Measurements from ENCODE around the gene C3orf70.

DNA sequence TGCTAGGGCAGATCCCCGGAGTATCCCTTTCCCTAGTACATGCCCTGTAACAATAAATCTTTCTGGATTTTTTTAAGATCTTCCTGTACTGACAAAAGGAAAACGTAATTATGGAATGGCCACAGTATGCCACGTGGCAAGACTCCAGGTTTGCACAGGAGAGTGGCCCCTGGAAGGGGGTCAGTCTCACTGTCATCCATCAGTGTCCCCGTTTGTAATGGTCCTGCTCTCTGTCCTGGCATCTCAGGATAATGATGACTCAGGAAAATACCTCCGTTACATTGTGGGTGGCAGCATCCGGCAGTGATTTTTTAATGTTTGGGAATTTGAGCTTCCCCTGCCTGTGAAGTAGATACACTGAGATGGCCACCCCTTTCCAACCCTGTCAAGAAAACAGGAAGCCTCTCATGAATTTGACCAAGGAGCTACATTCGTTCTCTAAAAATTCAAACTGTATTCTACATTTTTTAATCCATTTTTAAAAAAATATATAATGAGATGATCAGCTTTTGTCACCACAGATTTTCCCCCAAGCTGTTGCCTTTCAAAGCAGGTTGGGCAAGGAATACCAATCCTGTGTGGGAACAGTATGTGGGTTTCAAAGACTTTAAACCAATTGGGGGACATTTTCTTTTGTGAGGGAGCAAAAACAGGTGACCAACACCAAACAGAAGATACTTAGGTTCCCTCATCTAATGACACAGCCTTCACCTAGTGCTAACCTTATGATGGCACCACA is 110.4 kb downstream of the C3orf70 start:
- TF ChIP-seq, protein P1, sequence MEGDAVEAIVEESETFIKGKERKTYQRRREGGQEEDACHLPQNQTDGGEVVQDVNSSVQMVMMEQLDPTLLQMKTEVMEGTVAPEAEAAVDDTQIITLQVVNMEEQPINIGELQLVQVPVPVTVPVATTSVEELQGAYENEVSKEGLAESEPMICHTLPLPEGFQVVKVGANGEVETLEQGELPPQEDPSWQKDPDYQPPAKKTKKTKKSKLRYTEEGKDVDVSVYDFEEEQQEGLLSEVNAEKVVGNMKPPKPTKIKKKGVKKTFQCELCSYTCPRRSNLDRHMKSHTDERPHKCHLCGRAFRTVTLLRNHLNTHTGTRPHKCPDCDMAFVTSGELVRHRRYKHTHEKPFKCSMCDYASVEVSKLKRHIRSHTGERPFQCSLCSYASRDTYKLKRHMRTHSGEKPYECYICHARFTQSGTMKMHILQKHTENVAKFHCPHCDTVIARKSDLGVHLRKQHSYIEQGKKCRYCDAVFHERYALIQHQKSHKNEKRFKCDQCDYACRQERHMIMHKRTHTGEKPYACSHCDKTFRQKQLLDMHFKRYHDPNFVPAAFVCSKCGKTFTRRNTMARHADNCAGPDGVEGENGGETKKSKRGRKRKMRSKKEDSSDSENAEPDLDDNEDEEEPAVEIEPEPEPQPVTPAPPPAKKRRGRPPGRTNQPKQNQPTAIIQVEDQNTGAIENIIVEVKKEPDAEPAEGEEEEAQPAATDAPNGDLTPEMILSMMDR (IDR thresholded peaks at IDR 0.05), result no peak
- TF ChIP-seq ZFX (IDR thresholded peaks at IDR 0.05; ENCODE audit: borderline replicate concordance), result no peak

Data from 22Rv1 (cell line).